GM12864 (cell line): ENCODE measurements around the gene PCBD1.
"Not testable (repeated sequence)": the region's sequence is repeated elsewhere in the genome, so short reads cannot be mapped to it uniquely, and the experiment has no call there.

Experiments used
- DNase-seq: peaks from one replicate; pipeline ENCODE4 v3.0.0-alpha.2; 2011; ENCODE audit warnings: low read depth
- H3K4me3 ChIP-seq: 2 replicates; pipeline ENCODE4 v1.5.1; 2011; ENCODE audit warnings: mild to moderate bottlenecking, low read depth, low read length, control low read depth
- TF ChIP-seq, protein P1 (sequence below): IDR thresholded peaks from 2 replicates; pipeline ENCODE4 v1.5.1; 2011; ENCODE audit warnings: low read depth, mild to moderate bottlenecking, moderate library complexity, low read length, control low read depth, inconsistent platforms; ENCODE audit errors: missing control alignments

PCBD1 gene

DNA sequence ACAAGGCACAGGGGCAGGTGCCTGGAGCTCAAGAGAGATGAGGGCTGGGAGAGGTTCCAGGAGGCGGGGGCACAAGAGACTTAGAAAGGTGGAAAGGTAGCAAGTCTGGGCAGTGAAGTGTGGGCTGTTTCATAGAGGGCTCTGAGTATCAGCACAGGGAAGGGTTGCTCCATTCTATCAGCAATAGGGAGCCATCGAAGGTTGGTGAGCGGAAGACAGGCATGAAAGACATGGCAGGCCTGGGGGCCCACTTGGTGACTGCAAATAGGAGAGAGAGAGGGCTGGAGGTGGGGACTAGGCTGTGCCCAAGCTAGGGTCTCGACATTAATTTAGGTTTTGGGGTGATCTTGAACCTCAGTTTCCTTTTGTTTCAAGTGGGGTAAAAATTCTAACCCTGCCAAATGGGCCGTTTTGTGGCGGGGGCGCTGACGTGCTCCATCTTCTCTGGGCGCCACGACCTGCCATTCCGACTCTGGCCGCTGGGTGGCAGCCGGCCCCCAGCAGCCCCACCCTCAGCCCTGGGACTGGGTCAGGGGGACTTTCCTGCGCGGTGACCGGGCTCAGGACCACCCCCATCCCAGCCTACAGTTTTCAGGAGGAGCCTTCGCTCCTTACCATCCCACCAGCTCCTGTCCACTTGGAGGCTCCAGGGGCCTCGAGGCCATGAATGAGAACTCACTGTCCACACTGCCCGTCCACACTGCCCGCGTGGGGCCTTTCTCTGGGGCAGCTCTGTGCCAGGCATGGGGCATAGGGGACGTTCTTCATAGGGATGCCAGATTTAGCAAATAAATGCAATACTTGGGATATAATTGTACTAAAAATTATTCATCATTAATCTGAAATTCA lies 37.2 kb upstream of the PCBD1 start:
- DNase-seq = no peak

DNA sequence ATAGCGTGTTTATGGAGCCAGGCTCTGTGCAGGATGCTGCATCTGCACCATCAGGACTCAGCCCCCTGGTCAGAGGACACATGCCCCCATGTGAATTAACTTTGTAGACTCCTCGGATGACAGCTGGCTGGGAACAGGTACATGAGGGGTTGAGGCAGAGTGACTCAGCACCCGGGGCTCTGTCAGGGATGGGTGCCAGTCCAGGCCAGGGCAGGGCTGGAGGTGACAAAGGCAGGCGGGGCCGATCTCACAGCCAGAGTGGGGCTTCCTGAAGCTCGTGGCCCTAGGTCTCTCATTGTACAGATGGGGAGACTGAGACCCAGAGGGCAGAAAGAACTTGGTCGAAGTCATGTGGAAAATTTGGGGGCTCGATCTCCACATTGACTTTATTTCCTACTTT lies 35.3 kb upstream of the PCBD1 start:
- TF ChIP-seq, protein P1, sequence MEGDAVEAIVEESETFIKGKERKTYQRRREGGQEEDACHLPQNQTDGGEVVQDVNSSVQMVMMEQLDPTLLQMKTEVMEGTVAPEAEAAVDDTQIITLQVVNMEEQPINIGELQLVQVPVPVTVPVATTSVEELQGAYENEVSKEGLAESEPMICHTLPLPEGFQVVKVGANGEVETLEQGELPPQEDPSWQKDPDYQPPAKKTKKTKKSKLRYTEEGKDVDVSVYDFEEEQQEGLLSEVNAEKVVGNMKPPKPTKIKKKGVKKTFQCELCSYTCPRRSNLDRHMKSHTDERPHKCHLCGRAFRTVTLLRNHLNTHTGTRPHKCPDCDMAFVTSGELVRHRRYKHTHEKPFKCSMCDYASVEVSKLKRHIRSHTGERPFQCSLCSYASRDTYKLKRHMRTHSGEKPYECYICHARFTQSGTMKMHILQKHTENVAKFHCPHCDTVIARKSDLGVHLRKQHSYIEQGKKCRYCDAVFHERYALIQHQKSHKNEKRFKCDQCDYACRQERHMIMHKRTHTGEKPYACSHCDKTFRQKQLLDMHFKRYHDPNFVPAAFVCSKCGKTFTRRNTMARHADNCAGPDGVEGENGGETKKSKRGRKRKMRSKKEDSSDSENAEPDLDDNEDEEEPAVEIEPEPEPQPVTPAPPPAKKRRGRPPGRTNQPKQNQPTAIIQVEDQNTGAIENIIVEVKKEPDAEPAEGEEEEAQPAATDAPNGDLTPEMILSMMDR = no peak
- no peak for DNase-seq
- no peak overlapping the region for H3K4me3 ChIP-seq

More for the DNA sequence above, 37.2 kb upstream of the PCBD1 start:
- H3K4me3 ChIP-seq = no peak overlapping the region
- TF ChIP-seq, protein P1 = peak; percentile 92

DNA sequence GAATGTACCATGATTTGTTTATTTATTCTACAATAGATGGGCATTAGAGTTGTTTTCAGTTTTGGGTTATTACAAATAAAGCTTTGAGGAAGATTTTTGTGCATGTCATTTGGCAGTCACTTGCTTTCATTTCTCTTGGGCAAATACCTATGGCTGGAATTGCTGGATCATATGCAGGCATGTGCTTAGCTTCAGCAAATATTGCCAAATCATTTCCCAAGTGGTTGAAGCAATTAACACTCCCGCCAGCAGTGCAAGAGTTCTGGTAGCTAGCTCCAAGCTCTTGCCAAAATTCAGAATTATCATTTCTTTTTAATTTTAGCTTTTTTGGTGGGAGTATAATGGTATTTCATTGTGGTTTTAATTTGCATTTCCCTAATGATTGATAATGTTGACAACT lies 32.9 kb upstream of the PCBD1 start:
- no peak overlapping the region for H3K4me3 ChIP-seq
- TF ChIP-seq, protein P1 = no peak
- DNase-seq = no peak

DNA sequence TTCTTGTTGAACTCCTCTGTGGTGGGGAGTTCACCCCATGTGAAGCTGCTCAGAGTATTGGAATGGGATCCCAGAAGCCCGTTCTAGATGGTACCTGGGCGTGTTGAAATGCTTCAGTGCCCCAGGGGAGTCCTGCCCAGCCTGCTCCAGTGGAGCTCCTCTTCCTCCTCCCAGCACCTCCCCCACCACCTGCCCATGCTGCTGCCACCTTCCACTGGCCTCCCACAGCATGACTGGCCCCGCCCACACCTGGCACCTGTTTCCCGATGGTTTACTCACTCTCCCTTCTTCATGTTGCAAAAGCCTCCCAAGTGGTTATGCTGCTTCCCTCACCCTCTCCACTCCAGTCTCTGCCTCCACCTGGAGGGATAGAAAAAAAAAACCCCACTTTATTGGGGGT lies 32.2 kb upstream of the PCBD1 start:
- no peak for DNase-seq
- H3K4me3 ChIP-seq = no peak overlapping the region
- TF ChIP-seq, protein P1 = no peak

DNA sequence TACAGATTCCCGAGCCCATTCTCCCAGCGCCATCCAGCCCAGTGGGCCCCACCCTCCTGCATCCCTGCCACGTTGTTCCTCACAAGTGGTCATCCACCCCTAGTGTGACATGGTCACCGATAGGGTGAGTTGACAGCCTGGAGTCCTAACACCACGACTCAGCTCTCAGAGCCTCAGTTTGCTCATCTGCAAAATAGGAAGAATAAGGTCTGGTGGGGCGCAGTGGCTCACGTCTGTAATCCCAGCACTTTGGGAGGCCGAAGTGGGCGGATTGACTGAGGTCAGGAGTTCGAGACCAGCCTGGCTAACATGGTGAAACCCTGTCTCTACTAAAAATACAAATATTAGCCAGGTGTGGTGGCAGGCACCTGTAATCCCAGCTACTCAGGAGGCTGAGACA lies 31.5 kb upstream of the PCBD1 start:
- not testable (repeated sequence) for DNase-seq, H3K4me3 ChIP-seq

DNA sequence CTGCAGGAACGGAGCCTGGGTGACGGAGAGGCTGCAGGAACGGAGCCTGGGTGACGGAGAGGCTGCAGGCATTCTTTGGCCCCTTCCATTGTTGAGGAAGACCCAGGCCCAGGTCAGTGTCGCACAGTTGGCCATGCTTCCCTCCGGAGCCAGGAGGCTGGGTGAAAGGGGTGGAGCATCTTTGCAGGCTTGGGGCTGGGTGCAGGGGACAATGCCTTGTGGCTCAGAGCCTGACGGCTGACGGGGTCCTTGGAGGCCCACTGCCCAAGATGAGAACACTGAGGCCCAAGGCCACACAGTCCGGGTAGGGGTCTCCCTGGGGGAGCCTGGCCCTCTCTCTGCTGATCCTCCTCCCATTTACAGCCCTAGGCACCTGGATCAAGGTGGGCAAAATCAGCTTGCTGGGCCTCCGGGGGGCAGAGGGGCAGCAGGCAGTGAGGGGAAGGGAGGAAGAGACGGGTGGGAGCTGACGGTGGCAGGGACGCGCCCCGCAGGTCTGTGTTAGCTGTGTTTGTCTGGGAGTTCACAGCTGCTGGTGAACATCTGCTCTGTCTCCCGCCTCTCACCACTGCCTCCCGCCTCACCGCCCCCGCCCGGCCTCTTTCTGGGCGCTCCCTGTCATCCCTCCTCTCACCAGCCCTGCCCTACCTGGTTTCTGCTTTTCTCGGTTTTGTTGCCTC lies 30.6 kb upstream of the PCBD1 start:
- H3K4me3 ChIP-seq = no peak overlapping the region
- TF ChIP-seq, protein P1 = no peak
- no peak for DNase-seq

DNA sequence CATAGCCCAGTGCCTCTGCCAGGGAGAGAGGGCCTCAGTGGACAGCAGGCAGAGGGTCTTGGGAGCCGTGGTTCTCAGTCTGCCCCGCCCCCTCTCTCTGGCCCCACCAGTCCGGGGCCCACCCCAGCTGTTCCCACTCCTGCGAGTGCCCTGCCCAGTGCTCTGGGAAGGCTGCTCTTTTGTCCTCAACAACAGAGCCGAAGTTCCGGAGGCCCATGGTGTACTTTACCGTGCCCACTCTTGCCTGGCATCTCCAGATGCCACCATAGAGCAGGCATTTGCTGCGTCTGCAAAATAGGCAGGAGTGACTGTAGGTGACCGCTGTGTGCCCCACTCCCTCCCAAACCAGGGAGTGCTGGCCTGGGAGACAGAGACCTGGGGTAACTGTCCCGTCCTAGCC lies 29.3 kb upstream of the PCBD1 start:
- no peak for DNase-seq
- TF ChIP-seq, protein P1 = no peak
- H3K4me3 ChIP-seq = no peak overlapping the region
